NCI-H2081 treated with DMSO at 0.1 percent for 48 hours (cell line): ENCODE measurements around the gene SPDYE5.
A peak's percentile ranks its signal among the peaks of the same experiment; 100 is the strongest.
"Not testable (repeated sequence)": the region's sequence is repeated elsewhere in the genome, so short reads cannot be mapped to it uniquely, and the experiment has no call there.

Experiments
- DNase-seq: peaks from one replicate; lab custom pipeline; 2025; lab: John Stamatoyannopoulos, UW

The SPDYE5 gene, protein sequence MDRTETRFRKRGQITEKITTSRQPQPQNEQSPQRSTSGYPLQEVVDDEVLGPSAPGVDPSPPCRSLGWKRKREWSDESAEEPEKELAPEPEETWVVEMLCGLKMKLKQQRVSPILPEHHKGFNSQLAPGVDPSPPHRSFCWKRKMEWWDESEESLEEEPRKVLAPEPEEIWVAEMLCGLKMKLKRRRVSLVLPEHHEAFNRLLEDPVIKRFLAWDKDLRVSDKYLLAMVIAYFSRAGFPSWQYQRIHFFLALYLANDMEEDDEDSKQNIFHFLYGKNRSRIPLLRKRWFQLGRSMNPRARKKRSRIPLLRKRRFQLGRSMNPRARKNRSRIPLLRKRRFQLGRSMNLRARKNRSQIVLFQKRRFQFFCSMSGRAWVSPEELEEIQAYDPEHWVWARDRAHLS

DNA sequence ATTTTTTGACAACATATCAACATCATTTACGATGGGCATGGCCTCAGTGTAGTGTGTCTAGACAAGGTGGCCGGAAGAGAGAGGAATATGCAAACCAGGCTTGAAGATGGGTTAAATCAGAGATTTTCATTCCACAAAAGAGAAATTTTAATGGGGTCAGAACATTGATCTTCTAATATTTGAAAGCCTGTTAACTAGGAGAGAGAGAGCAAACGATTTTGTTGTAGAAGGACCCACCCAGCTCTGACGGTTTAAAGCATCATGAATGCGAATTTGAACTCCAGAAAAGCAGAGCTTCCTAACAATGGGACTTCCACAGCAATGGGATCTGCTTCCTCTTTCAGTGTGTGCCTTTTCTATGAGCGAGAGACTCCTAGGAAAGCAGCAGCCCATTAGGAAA lies at the start of gene SPDYE5:
Gene SPDYE5, plus strand, starts transcription at position 301 of the 400 bp plus-strand sequence. CDS start 1,728 bp downstream, outside the sequence.
- DNase-seq = not testable (repeated sequence)

DNA sequence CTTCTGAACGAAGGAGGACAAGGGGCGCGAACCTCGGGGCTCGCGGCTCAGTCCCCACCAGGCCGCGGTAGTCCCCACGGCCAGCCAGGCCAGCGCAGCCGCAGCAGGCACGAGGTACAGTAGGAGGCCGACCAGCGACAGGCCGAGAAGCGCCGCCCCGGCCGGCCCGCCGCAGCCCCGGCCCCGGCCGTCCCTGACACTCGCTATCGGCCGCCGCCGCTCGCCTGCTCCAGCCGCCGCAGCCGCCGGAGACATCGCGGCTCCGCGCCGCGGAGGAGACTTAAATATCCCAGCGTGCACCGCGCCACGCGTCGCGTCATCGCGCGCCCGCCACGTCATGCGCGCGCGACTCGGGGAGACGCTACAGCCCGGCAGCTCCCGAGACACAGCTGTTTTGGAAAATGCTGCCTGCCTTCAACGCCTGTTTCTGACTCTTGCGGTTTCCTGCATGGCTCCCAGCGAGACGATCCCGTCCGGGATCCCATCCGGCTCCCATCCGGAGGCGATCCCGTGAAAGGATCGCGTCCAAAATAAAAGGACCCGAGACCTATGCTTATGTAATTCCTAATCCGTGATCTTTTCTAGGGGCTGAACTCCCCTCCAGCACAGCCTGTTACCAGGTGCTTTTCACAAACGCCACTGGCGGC lies 49.5 kb upstream of the SPDYE5 start:
- DNase-seq = not testable (repeated sequence)

DNA sequence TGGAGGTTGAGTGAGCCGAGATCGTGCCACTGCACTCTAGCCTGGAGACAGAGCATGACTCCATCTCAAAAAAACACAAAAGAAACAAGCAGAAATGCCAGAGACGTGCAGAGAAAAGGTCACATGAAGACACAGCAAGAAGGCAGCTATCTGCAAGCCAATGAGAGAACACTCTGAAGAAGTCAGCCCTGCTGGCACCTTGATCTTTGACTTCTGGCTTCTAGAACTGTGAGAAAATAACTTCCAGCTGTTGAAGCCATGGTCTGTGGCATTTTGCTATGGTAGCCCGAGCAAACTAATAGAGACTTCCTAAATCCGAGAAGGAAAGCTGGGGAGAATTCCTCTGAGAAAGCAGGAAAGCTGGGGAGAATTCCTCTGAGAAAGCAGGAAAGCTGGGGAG lies 42.2 kb upstream of the SPDYE5 start:
- not testable (repeated sequence) for DNase-seq

DNA sequence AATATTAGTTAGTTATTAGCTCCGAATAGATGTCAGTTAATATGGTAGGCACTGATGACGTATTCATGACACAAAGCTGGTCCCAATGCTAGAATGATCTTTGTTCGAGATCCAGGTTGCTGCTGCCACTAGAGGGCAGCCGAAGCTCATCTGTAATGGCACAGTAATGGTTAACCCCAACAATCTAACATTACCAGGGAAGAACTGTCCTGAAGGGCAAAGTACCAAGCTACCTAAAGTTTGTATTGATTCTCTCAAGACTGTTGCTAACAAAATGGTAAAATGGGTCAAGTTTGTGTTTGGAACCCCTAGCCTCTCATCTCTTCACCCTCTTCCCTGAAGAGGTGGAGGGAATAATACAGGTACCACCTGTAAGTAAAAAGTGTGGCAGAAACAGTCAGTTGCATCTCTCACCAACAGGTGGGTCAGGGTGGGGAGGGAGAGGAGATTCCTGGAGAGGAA lies 39.6 kb upstream of the SPDYE5 start:
- DNase-seq = not testable (repeated sequence)

DNA sequence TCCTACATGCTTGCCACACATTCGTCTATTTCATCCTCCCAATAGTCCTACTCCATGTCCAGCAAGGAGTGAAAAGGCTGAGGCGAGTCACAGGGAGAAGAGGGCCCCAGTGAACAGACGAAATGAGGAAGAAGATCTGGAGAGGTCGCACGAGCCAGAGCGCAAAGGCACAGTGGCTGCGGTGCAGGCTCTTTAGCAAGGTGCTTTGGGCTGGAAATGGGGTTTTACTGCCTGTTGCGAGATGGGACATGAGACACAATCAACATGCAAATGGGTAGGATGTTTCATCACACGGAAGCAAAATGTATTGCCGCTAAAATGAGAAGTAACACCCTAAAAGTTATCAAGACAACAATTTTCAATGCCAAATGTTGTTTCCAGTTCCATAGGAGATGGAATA lies 35.7 kb upstream of the SPDYE5 start:
- not testable (repeated sequence) for DNase-seq

DNA sequence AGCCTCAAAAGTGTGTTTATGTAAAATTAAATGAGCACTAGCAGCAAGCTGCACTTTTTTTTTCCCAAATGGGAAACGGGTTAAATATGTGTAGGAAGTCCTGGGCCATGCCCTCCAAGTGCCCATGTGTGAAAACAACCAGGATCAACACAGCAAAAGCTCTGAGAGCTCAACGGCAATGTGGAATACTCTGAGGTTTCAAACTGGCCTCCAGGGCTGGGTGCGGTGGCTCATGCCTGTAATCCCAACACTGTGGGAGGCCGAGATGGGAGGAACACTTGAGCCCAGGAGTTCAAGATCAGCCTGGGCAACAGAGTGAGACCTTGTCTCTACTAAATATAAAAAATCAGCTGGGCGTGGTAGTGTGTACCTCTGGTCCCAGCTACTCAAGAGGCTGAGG lies 34.1 kb upstream of the SPDYE5 start:
- DNase-seq = not testable (repeated sequence)

DNA sequence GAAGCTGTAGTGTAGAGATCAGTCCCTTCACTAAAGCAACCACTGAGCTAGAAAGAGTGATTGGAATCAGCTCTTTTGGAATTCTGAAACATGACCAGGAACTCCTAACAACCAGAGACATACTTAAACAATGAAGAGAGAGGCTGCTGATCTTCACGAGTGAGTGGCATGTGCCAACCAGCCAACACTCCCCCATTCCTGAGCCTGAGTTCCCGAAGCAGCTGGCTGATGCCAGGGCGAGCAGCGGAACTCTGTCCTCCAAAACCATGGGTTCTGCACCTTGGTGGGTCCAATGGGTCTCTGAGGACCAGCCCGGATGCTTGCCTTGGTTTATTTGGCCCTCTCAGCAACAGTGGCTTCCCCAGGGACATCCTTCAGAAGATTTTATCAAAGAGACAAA lies 31.6 kb upstream of the SPDYE5 start:
- DNase-seq = not testable (repeated sequence)

DNA sequence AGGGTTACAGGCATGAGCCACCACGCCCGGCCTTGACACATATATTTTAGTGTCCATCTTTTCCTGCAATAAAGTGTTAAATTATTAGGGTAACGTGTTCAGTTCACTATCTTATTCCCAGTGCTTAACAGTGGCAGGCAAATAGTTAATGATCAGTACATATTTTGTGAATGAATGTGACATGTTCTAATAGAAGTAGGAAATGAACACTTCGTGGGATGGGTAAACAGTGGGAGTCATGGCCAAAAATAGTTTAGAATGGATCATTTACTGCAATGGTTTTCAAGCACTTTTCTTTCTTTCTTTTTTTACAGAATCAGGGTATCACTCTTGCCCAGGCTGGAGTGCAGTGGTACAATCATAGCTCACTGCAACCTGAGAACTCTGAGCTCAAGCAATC lies 22.0 kb upstream of the SPDYE5 start:
- DNase-seq = not testable (repeated sequence)

DNA sequence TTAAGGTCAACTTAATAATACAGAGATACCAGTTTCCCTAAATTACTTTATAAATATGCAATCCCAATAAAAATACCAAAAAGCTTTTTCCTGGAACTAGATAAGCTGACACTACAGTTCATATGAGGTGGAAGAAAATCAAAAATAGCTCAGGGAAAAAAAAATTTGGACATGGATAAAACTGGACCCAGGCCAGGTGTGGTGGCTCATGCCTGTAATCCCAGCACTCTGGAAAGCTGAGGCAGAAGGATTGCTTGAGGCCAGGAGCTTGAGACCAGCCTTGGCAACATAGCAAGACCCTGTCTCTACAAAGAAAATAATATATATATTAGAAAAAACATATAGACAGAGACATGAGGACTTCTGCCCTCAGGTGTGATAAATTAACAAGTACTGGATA lies 14.7 kb upstream of the SPDYE5 start:
- DNase-seq = not testable (repeated sequence)

DNA sequence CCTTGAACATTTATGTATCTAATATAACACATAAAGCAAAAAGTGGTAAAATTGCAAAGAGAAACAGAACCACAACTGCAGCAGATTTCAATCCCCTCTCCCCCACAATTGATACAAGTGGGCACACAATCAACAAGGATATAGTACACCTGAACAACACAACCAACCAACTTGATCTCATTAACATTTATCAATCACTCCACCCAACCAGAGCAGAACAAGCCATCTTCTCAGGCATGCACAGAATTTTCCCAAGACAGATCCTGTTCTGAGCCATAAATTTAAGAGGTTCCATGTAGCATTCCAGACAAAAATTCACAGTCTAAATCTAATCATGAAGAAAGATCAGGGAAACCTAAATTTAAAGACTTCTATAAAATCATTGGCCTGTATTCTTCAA lies 11.8 kb upstream of the SPDYE5 start:
- not testable (repeated sequence) for DNase-seq

DNA sequence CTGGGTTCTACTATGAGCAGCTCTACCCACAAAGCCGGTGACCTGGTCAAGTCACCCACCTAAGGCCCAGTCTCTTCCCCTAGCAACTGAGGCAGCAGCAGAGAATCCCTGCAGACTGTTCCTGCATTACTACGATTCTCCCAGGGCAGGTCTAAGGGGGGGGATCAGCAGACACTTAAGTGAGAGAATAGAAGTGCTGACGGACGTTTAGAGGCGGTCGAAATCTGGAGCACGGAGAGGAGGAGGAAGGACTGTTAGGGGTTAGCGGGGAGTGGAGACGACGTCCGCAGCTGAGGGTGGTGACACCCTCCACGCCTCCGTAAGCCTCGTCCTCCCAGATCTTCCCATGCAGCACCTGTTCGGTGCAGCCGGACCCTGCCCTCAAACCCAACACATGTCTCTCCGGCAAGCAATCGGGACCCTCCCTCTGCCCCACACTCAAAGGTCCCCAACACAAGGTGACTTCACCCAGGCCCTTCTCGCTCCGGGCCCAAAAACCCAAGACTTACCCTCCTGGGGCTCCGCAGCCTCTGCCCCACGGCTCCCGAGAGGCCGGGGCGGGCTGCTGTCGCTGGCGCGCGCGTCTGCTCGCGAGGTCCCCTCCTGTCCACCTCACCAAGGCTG lies 6.7 kb upstream of the SPDYE5 start:
- not testable (repeated sequence) for DNase-seq

DNA sequence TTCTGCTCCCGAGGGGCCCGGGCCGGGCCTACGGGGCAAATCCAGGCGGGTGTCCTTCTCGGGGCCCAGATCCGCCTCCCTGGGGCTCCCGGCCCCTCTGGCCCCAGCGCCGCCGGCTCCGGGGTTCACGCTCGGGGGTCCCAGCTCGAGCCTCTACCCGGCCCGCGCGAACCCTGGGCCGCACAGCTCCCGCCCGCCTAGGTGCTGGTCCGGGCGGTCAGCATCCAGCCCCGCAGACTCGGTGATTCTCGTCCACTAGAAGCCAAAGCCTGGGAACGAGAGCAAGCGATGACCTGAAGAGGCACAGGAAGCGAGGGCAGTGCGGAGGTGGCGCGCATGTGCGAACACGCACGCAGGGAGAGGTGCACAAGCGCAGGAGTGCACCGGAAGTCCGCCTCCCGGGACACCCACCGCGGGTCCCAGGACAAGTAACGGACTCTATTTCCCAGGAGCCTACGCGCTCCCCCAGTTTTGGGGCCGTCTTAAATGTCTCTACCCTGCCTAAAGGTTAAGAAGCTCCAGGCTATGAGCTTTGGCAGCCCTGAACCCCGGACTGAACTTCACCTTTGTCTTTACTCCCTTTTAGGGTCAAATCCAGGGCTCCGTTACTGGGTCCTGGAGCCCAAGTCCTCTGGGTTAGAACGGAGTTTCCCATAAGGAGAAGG lies 6.0 kb upstream of the SPDYE5 start, which contains the start of gene POM121C:
Gene POM121C, minus strand, starts transcription at position 321 of the 665 bp plus-strand sequence. CDS start 44,803 bp downstream, outside the sequence.
- DNase-seq = peak; percentile 55

DNA sequence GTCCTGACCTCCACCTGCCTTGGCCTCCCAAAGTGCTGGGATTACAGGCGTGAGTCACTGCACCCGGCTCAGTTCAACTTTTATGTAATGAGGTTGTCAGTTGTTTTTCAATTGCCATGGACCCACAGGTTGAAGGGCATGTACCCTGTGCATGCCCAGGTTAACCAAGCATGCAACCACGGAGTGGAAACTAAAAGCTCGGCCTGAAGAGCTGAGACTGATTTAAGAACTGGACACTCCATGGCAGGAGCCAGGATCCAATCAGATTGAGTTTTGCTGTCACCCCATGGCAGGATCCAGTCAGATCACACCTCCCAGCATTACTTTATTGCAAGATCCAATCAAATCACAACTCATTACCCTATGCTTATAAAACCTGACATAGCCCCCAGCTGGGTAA lies 16.9 kb downstream of the SPDYE5 start:
- DNase-seq = not testable (repeated sequence)

DNA sequence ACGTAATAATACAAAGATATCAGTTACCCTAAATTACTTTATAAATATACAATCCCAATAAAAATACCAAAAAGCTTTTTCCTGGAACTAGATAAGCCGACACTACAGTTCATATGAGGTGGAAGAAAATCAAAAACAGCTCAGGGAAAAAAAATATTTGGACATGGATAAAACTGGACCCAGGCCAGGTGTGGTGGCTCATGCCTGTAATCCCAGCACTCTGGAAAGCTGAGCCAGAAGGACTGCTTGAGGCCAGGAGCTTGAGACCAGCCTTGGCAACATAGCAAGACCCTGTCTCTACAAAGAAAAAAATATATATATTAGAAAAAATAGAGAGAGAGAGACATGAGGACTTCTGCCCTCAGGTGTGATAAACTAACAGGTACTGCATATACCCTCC lies 26.7 kb downstream of the SPDYE5 start:
- DNase-seq = not testable (repeated sequence)

DNA sequence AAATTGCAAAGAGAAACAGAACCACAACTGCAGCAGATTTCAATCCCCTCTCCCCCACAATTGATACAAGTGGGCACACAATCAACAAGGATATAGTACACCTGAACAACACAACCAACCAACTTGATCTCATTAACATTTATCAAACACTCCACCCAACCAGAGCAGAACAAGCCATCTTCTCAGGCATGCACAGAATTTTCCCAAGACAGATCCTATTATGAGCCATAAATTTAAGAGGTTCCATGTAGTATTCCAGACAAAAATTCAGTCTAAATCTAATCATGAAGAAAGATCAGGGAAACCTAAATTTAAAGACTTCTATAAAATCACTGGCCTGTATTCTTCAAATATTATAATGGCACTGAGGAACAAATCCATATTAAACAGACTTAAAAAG lies 29.6 kb downstream of the SPDYE5 start:
- DNase-seq = not testable (repeated sequence)

DNA sequence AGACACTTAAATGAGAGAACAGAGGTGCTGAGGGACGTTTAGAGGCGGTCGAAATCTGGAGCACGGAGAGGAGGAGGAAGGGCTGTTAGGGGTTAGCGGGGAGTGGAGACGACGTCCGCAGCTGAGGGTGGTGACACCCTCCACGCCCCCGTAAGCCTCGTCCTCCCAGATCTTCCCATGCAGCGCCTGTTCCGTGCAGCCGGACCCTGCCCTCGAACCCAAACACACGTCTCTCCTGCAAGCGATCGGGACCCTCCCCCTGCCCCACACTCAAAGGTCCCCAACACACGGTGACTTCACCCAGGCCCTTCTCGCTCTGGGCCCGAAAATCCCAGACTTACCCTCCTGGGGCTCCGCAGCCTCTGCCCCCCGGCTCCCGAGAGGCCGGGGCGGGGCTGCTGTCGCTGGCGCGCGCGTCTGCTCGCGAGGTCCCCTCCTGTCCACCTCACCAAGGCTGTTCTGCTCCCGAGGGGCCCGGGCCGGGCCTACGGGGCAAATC lies 35.2 kb downstream of the SPDYE5 start:
- DNase-seq = not testable (repeated sequence)

DNA sequence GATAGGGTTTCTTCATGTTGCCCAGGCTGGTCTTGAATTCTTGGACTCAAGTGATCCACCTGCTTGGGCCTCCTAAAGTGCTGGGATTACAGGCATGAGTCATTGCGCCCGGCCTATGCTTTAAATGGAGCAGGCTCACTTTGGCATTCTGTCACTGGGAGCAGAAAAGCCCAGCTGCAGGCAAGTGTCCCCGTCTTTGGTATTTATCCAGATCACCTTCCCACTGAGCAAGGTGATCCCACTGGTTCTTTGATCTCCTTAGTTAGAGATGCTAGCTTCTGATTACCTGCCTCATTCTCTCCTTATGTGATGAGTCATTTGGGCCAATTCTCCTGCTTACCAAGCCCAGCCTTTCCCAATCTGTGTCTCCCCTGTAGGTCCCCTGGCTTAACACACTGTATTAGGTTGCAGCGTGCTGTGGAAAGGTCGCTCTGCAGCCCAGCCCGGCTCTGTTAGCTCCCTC lies 39.3 kb downstream of the SPDYE5 start:
- no peak for DNase-seq

DNA sequence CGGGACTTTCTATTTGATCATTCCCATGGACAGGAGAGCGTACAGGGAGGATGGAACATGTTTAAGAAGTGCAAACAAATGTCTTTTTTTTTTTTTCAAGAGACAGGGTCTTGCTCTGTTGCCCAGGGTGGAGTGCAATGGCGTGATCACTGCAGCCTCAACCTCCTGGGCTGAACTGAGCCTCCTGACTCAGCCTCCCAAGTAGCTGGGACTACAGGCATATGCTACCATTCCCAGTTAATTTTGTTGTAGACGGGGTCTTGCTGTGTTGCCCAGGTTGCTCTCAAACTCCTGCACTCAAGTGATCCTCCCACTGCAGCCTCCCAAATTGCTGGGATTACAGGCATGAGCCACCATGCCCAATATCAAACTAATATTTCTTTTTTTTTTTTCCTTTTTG lies 40.5 kb downstream of the SPDYE5 start:
- DNase-seq = no peak

DNA sequence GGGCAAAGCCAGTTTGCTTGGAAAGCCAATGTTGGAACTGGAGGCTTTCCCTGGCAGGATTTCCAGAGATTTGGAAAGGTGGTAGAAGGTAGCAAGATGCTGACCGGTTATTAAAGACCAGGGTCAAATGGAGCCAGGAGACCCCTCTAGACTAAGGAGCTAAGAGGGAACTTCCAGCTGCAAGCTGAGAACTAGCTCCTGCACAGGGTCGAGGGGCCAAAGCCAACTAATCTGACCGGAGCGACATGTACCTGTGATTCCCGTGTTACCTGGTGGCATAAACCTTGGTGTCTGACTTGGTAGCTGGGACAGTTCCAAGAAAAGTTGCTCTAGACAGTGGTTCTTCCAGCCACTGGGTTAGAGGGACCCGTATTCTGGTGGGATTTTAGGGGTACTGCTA lies 41.8 kb downstream of the SPDYE5 start:
- DNase-seq = no peak

DNA sequence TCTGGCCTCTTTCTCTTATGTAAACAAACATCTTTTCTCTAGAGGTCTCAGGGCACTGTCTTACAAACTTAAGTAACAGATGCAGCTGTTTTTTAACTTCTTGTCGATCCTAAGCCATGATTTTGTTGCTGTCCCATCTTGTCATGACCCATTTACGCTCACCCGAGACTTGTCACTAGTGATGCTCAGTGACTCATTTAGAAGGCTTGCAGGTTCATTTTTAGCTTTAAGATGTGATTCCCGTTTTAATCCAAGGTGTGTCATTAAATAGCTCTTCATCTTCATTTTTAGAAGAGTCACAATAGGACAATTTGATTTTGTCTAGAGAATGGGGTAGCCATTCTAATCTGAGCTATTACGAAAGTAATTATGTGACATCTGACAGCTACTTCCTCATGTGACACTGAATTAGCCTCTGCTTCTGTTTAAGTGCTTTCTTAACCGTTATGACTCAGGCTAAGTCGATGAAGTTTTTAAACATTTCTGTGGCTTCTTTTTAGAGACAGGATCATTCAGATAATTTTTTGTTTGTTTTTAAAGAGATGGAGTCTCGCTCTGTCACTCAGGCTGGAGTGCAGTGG lies 42.7 kb downstream of the SPDYE5 start:
- DNase-seq = no peak

DNA sequence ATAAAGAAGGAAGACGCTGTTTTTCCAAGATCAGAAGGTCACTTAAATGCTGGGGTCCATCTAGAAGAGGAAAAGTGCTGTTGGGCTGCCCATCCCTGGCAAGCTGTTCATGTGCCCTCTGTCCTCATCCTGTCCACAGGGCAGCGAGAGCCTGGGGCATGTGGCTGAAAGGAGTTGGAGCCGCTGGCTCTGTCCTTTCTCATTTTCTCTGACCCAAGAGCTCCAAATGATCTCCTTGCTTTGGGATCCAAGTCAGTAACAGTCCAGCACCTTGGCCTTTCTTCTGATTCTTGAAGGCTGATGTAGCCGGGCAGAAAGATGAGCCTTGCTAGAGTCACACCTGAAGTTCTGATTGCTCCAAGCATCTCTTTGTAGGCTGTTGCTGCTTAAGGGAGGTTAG lies 44.4 kb downstream of the SPDYE5 start:
- DNase-seq = no peak
